Measurements from ENCODE around the gene CBX5. TPM values are rescaled to one million over a fixed set of nuclear protein-coding genes. Genes with fewer than 3 reads are reported as not detected.

The CBX5 gene
- total and polyA plus RNA-seq, 2 of the 8 experiments (the other 6 are each of a cell fraction or from before 2014, with no cell fraction given), result 62.4 to 231 TPM

- TF ChIP-seq JUN (IDR thresholded peaks at IDR 0.05; ENCODE audit: low read depth, low read length) (0 out of 2 replicates have a peak, but pooled peaks have one; percentile 9), TBP (IDR thresholded peaks at IDR 0.05; ENCODE audit: low read depth, low read length) (peak; percentile 87), BCL11A (IDR thresholded peaks at IDR 0.05; ENCODE audit: low read depth in 2 of 2, low read length in 2 of 2) (no peak), ATF2 (IDR thresholded peaks at IDR 0.05; ENCODE audit: low read length) (no peak), SIN3A (conservative IDR thresholded peaks at IDR 0.05 in 1 of 2, IDR thresholded peaks at IDR 0.05 in 1 of 2; ENCODE audit: low read depth in 1 of 2, low read length in 2 of 2) (peak in 1 of 2 experiments; percentile 89; a peak in 1 of 4 replicates), KDM1A (IDR thresholded peaks at IDR 0.05; ENCODE audit: borderline replicate concordance, low read length) (no peak), CTBP2 (IDR thresholded peaks at IDR 0.05; ENCODE audit: borderline replicate concordance, insufficient read depth, insufficient read length, low read length) (no peak), CREB1 (IDR thresholded peaks at IDR 0.05) (peak; percentile 79), CBX5 (IDR thresholded peaks at IDR 0.05; ENCODE audit: low read depth, low read length) (no peak), HDAC2 (IDR thresholded peaks at IDR 0.05; ENCODE audit: borderline replicate concordance in 1 of 2, low read depth in 2 of 2, low read length in 2 of 2) (peak in 1 of 2 experiments; percentile 59; a peak in 1 of 4 replicates), CBX8 (IDR thresholded peaks at IDR 0.05; ENCODE audit: borderline replicate concordance, low read depth, low read length) (no peak), USF2 (IDR thresholded peaks at IDR 0.05; ENCODE audit: low read length) (peak; percentile 85), ATF3 (IDR thresholded peaks at IDR 0.05; ENCODE audit: insufficient read depth, low read depth, low read length) (peak; percentile 73; the same call in 1 of the 2 replicates), TCF12 (IDR thresholded peaks at IDR 0.05; ENCODE audit: low read depth, low read length) (no peak), RFX5 (IDR thresholded peaks at IDR 0.05; ENCODE audit: borderline replicate concordance, low read depth, low read length) (peak; percentile 60; the same call in 1 of the 2 replicates), SAP30 (IDR thresholded peaks at IDR 0.05; ENCODE audit: insufficient read depth, insufficient replicate concordance, low read length) (peak; percentile 61), SP2 (IDR thresholded peaks at IDR 0.05; ENCODE audit: low read length) (peak; percentile 83), ZNF274 (IDR thresholded peaks at IDR 0.05; ENCODE audit: borderline replicate concordance, extremely low read depth, low read length) (no peak), MAFK (IDR thresholded peaks at IDR 0.05; ENCODE audit: low read depth, low read length) (no peak)
Measured at GRCh38 chr12:54324617-54325441, 44.9 kb upstream of the CBX5 start, which contains the start of gene COPZ1 (continued).
